MM.1S (cell line): ENCODE data around the gene ASIC2.

Experiments used
- EZH2 ChIP-seq: fragments of 300-600 bp; sonication (generic); optimal IDR thresholded peaks from 2 replicates; pipeline ENCODE3; 2017; ENCODE audit warnings: low read depth, mild to moderate bottlenecking, antibody characterized with exemption, low read length, mixed read lengths
- EZH2phosphoT487 ChIP-seq: fragments of 300-600 bp; sonication (generic); IDR thresholded peaks from 2 replicates; pipeline ENCODE4 v1.6.1; 2018; ENCODE audit warnings: antibody characterized with exemption, low read length
- TF ChIP-seq, protein P1 (sequence below): fragments of 300-600 bp; sonication (generic); IDR thresholded peaks from 2 replicates; pipeline ENCODE4 v1.5.1; 2016; ENCODE audit warnings: antibody characterized with exemption, low read length, mixed read lengths

DNA sequence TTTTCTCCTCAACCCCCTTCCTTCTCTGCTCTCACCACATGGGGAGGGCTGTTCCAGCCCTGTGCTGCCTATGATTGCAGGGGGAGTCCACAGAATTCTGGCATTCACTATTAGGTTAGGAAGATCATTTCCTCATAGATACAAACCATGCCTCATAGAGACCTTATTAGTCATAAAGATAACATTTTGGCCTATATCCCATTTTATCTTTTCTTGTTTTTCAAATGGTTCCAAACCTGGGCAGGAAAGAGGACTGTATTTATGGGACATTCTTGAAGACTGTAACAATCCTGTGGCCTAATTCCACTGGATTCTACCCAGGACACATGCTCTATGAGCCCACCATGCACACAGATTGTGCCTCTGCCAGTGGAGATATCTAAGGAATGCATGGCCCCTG is 51.7 kb downstream of the ASIC2 start:
- TF ChIP-seq, protein P1, sequence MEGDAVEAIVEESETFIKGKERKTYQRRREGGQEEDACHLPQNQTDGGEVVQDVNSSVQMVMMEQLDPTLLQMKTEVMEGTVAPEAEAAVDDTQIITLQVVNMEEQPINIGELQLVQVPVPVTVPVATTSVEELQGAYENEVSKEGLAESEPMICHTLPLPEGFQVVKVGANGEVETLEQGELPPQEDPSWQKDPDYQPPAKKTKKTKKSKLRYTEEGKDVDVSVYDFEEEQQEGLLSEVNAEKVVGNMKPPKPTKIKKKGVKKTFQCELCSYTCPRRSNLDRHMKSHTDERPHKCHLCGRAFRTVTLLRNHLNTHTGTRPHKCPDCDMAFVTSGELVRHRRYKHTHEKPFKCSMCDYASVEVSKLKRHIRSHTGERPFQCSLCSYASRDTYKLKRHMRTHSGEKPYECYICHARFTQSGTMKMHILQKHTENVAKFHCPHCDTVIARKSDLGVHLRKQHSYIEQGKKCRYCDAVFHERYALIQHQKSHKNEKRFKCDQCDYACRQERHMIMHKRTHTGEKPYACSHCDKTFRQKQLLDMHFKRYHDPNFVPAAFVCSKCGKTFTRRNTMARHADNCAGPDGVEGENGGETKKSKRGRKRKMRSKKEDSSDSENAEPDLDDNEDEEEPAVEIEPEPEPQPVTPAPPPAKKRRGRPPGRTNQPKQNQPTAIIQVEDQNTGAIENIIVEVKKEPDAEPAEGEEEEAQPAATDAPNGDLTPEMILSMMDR = no peak
- TF ChIP-seq EZH2 (no peak), EZH2phosphoT487 (no peak)
